Measurements from ENCODE around the gene PTPRT. TPM values are rescaled to one million over a fixed set of nuclear protein-coding genes. Genes with fewer than 3 reads are reported as not detected.

Gene PTPRT
- polyA plus RNA-seq, 3 donors: not detected

DNA sequence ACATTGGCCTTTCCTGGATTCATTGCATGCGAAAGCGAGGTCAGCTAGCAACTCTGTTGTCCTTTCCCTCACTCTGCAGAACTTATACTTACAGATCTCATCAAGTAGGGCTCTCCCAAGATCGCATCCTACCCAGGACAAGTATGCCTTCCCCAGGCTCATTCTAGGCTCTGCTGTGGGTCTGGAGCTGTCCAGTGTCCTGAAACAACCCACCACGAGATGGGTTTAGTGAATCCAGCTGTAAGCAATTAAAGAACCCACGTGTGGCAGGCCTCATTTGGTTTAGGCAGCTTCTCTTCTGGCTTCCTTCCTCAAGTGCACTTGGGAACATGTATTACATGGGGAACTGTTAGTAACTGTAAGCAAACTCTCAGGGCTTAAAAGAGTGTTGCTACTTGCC is 1165.1 kb downstream of the PTPRT start:
- H3K4me2 ChIP-seq (replicated peaks; ENCODE audit: extremely low read depth, low read length, poor library complexity, severe bottlenecking): no peak overlapping the region
- H3K79me2 ChIP-seq (ENCODE audit: insufficient read depth, low read length): no peaks in the 10 kb centered on the region
- Mint-ChIP-seq H3K36me3 (no peaks in the 10 kb centered on the region), H3K27me3 (ENCODE audit: low read depth in 3 of 3) (peaks cover 0 to 3% (median 0%) of the 10 kb centered on the region in 3 donors), H3K4me3 (no peak overlapping the region), H3K9me3 (no peaks in the 10 kb centered on the region), H3K4me1 (no peaks in the 10 kb centered on the region), H3K27ac (no peak overlapping the region)
- no peak overlapping the region for H3K27ac ChIP-seq (ENCODE audit: low read depth in 1 of 2, low read length in 2 of 2)
- H3K4me1 ChIP-seq (ENCODE audit: control insufficient read depth in 1 of 2, insufficient read depth in 2 of 2, low read length in 2 of 2): no peaks in the 10 kb centered on the region
- no peak overlapping the region for H3K4me3 ChIP-seq (replicated peaks in 1 of 3; ENCODE audit: low read depth in 2 of 3, low read length in 3 of 3)
- no peaks in the 10 kb centered on the region for H3K9me3 ChIP-seq (replicated peaks in 1 of 2; ENCODE audit: control insufficient read depth in 1 of 2, insufficient read depth in 1 of 2, low read length in 2 of 2)
- no peak for DNase-seq
- H3K36me3 ChIP-seq (replicated peaks in 1 of 2; ENCODE audit: control insufficient read depth in 1 of 2, insufficient read depth in 2 of 2, low read length in 2 of 2): no peaks in the 10 kb centered on the region
- no peak for TF ChIP-seq CTCF (IDR thresholded peaks at IDR 0.05)
- WGBS (ENCODE audit: insufficient coverage): 37% methylated on average over 3 of the region's 5 CpGs
- H4K20me1 ChIP-seq (ENCODE audit: insufficient read depth, low read length): no peaks in the 10 kb centered on the region
- H2AFZ ChIP-seq (ENCODE audit: insufficient read depth, low read depth, low read length, poor library complexity, severe bottlenecking): no peak overlapping the region
- intact Hi-C loops (cut with micrococcal nuclease): no loop called here
- no peak overlapping the region for H3K9ac ChIP-seq (ENCODE audit: insufficient read depth, low read length, poor library complexity, severe bottlenecking)
- no peaks in the 10 kb centered on the region for H3K27me3 ChIP-seq (ENCODE audit: control insufficient read depth in 2 of 2, insufficient read depth in 2 of 2, low read length in 2 of 2)

Small RNAs within 50 kb of the gene (small RNA-seq; reads per million reads assigned to genes)
- not detected for gene RN7SKP100 (ENCODE audit: insufficient read length, low read depth)

All from CD14-positive monocyte (primary cell).